Esophagus muscularis mucosa (tissue), 4 donors: ENCODE measurements around the gene METTL9. TPM values are rescaled to one million over a fixed set of nuclear protein-coding genes. Genes with fewer than 3 reads are reported as not detected.

ENCODE experiments used
- DNase-seq: peaks from one replicate; pipeline ENCODE4 v3.0.0-alpha.2; 2017; ENCODE audit errors: extremely low spot score
- H3K27ac ChIP-seq, 4 donors: fragments of 200-600 bp; sonication (generic); replicated peaks in 1 of 4; 1 replicate in 3 of 4; 2 replicates in 1 of 4; pipeline ENCODE4 v1.5.1; 2016 to 2019; ENCODE audit warnings: mild to moderate bottlenecking in 1 of 4
- H3K27me3 ChIP-seq, 4 donors: fragments of 200-600 bp; sonication (generic); one replicate each; pipeline versions ENCODE4 v1.5.1 to v1.6.0; 2016 to 2019
- H3K36me3 ChIP-seq, 4 donors: fragments of 200-600 bp; sonication (generic); one replicate each; pipeline ENCODE4 v1.5.1; 2016 to 2019
- H3K4me1 ChIP-seq, 4 donors: fragments of 200-600 bp; sonication (generic); one replicate each; pipeline ENCODE4 v1.5.1; 2016 to 2019
- H3K4me3 ChIP-seq, 4 donors: fragments of 200-600 bp; sonication (generic); 1 replicate in 2 of 4; 2 replicates in 2 of 4; pipeline ENCODE4 v1.5.1; 2016 to 2019; ENCODE audit warnings: mild to moderate bottlenecking in 4 of 4, moderate library complexity in 1 of 4
- H3K9me3 ChIP-seq, 4 donors: fragments of 200-600 bp; sonication (generic); 1 replicate in 3 of 4; 2 replicates in 1 of 4; pipeline ENCODE4 v1.5.1; 2016 to 2019
- CTCF ChIP-seq, 3 experiments: fragments of 200-600 bp in 2 of 3; fragments of 450-650 bp in 1 of 3; sonication (generic) in 2 of 3; IDR thresholded peaks; one replicate each; pipeline ENCODE4 v1.5.1; 2017 to 2019; ENCODE audit warnings: antibody characterized with exemption in 3 of 3, mild to moderate bottlenecking in 2 of 3, moderate library complexity in 1 of 3
- EP300 ChIP-seq: sonication (generic); formaldehyde crosslinking; IDR thresholded peaks from one replicate; pipeline ENCODE4 v1.6.1; 2017; ENCODE audit warnings: antibody characterized with exemption
- POLR2A ChIP-seq: fragments of 450-650 bp; IDR thresholded peaks from one replicate; pipeline ENCODE4 v1.6.1; 2017; ENCODE audit warnings: antibody characterized with exemption, moderate library complexity, mild to moderate bottlenecking, low read depth
- POLR2AphosphoS5 ChIP-seq, 2 donors: sonication (generic); formaldehyde crosslinking; IDR thresholded peaks; one replicate each; pipeline ENCODE4 v1.6.1; 2017; ENCODE audit warnings: antibody characterized with exemption in 2 of 2
- WGBS: methylation state at CpG from one replicate; pipeline ENCODE4 v1.1.5; 2018; 5-methylcytosine and 5-hydroxymethylcytosine counted together
- intact Hi-C: fragments of 100-400 bp; cut with DNase I; formaldehyde crosslinking; loops from one replicate; pipeline ENCODE4 v1.15.1; 2023
- total RNA-seq, 4 donors: library from RNA; depleted of rRNA; stranded (reverse); fragments of >200 nt; gene quantifications; one replicate each; pipeline versions ENCODE4 v1.1.0 to v1.2.1, GENCODE V29; 2016

METTL9 gene
- total RNA-seq, 4 donors from 2014 or later, result 70.2 to 122 (median 106) TPM

DNA sequence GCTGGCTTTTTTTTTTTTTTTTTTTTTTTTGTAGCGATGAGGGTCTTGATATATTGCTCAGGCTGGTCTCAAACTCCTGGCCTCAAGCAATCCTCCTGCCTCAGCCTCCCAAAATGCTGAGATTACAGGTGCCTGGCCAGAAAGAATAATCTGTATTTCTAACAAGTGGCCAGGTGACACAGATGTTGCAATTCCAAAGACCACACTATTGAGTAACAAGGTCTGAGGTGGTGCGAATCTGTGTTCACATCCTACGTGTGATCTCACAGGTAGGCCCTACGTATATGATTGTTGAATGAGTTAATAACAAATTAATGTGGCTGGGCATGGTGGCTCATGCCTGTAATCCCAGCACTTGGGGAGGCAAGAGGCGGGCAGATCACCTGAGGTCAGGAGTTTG lies 97.7 kb downstream of the METTL9 start:
- Histone ChIP-seq H3K27me3 (no peaks in the 10 kb centered on the region), H3K4me3 (no peak overlapping the region), H3K36me3 (no peaks in the 10 kb centered on the region), H3K27ac (no peak overlapping the region), H3K9me3 (no peaks in the 10 kb centered on the region), H3K4me1 (peaks cover 0 to 6% (median 3%) of the 10 kb centered on the region in 4 donors)
- 91% methylated on average over 5 of the region's 5 CpGs for WGBS
- intact Hi-C loops, result no loop called here
- TF ChIP-seq EP300 (no peak), CTCF (IDR thresholded peaks at IDR 0.05) (no peak), POLR2A (no peak), POLR2AphosphoS5 (IDR thresholded peaks at IDR 0.05) (no peak)
- no peak for DNase-seq

- no peak overlapping the region for H3K4me3 ChIP-seq
- DNase-seq, result no peak
- peaks cover 0 to 6% (median 3%) of the 10 kb centered on the region in 4 donors for H3K4me1 ChIP-seq
- no peaks in the 10 kb centered on the region for H3K36me3 ChIP-seq
- H3K9me3 ChIP-seq, result no peaks in the 10 kb centered on the region
- TF ChIP-seq POLR2A, result no peak
- no peak for TF ChIP-seq CTCF (IDR thresholded peaks at IDR 0.05)
- TF ChIP-seq EP300, result no peak
- TF ChIP-seq POLR2AphosphoS5 (IDR thresholded peaks at IDR 0.05), result no peak
- no peaks in the 10 kb centered on the region for H3K27me3 ChIP-seq
- intact Hi-C loops, result no loop called here
- 82% methylated on average over 9 of the region's 9 CpGs for WGBS
- H3K27ac ChIP-seq, result no peak overlapping the region
These were observed 99.0 kb downstream of the METTL9 start for GRCh38 chr16:21698169-21699032.

GRCh38 chr16:21701271-21701670 lies 101.9 kb downstream of the METTL9 start:
- WGBS, result 67% methylated on average over 1 of the region's 2 CpGs

GRCh38 chr16:21702276-21702675 lies 102.9 kb downstream of the METTL9 start:
- 81% methylated on average over 3 of the region's 3 CpGs for WGBS
- no peak overlapping the region for H3K27ac ChIP-seq
- H3K27me3 ChIP-seq, result no peaks in the 10 kb centered on the region
- H3K4me1 ChIP-seq, result peaks cover 0 to 6% (median 3%) of the 10 kb centered on the region in 4 donors
- no peaks in the 10 kb centered on the region for H3K36me3 ChIP-seq
- H3K4me3 ChIP-seq, result no peak overlapping the region
- H3K9me3 ChIP-seq, result no peaks in the 10 kb centered on the region
- TF ChIP-seq EP300, result no peak
- TF ChIP-seq CTCF (IDR thresholded peaks at IDR 0.05), result no peak
- intact Hi-C loops, result no loop called here
- no peak for DNase-seq

More at GRCh38 chr16:21701271-21701670, 101.9 kb downstream of the METTL9 start:
- H3K4me3 ChIP-seq, result no peak overlapping the region
- intact Hi-C loops, result no loop called here
- peaks cover 0 to 6% (median 3%) of the 10 kb centered on the region in 4 donors for H3K4me1 ChIP-seq
- H3K27me3 ChIP-seq, result no peaks in the 10 kb centered on the region
- no peaks in the 10 kb centered on the region for H3K36me3 ChIP-seq
- no peaks in the 10 kb centered on the region for H3K9me3 ChIP-seq
- no peak overlapping the region for H3K27ac ChIP-seq
- TF ChIP-seq POLR2AphosphoS5 (IDR thresholded peaks at IDR 0.05), result no peak
- no peak for TF ChIP-seq POLR2A
- TF ChIP-seq EP300, result no peak
- no peak for TF ChIP-seq CTCF (IDR thresholded peaks at IDR 0.05)
- DNase-seq, result no peak
